ENCODE measurements around the gene DQX1.
A peak's percentile ranks its signal among the peaks of the same experiment; 100 is the strongest.
"Not testable (repeated sequence)": the region's sequence is repeated elsewhere in the genome, so short reads cannot be mapped to it uniquely, and the experiment has no call there.

The DQX1 gene

GRCh38 chr2:74497777-74498499 lies 28.1 kb downstream of the DQX1 start:
- no peak for DNase-seq

GRCh38 chr2:74496997-74497776 lies 28.8 kb downstream of the DQX1 start:
- no peak for DNase-seq

- DNase-seq, result no peak
Observed at GRCh38 chr2:74495440-74495839, 30.6 kb downstream of the DQX1 start.

GRCh38 chr2:74493546-74493945 lies 32.5 kb downstream of the DQX1 start:
- no peak for DNase-seq

DNA sequence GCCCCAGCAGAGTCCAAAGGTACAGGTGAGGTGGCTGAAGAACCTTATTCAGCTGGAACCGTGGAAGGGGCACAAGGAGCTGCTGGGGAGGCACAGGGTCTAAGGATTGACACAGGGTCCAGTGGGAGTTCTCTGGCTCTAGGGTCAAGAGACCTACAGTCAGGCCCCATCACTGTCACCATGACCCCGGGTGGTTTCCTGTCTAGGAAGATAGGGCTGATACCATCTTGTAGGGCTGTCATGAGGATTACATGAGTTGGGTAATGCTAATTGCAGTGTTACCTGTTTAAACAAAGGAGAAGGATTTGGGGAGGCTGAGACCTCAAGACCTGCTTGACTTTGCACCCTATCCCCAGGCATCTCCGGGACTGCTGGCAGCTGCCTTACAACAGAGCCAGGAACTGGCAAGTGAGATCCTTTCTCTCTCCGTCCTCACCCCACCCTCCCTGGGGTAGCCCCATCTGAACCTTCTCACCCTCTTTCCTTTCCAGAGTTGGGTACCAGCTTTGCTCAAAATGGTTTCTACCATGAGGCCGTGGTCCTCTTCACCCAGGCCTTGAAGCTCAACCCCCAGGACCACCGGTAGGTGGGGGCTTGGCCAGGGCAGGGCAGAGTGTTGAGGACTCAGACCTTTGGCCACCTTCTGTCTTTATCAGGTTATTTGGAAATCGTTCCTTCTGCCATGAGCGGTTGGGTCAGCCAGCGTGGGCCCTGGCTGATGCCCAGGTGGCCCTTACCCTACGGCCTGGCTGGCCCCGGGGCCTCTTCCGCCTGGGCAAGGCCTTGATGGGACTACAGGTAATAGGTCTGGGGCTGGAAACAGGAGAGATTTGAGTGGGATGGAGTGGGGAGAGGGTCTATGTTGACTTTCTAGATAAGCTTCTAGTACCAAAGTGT lies 34.1 kb downstream of the DQX1 start:
- DNase-seq, result no peak

GRCh38 chr2:74489906-74490305 lies 36.1 kb downstream of the DQX1 start:
- DNase-seq, result no peak

- DNase-seq, result no peak
Observed at GRCh38 chr2:74488643-74489481, 37.2 kb downstream of the DQX1 start.

GRCh38 chr2:74486141-74486540 lies 39.9 kb downstream of the DQX1 start:
- no peak for DNase-seq

DNA sequence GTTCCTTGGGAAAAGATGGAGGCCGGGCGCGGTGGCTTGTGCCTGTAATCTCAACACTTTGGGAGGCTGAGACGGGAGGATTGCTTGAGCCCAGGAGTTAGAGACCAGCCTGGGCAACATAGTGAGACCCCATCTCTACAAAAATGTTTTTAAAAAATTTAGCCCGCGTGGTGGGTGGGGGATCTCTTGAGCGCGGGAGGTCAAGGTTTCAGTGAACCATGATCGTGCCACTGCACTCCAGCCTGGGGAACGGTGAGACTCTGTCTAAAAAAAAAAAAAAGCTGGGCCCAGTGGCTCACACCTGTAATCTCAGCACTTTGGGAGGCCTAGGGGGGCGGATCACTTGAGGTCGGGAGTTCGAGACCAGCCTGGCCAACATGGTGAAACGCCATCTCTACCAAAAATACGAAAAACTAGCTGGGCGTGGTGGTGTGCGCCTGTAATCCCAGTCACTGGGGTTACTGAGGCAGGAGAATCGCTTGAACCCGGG lies 42.3 kb downstream of the DQX1 start:
- not testable (repeated sequence) for DNase-seq

- peak; percentile 81 to 100 (median 95) for DNase-seq
Observed at GRCh38 chr2:74482801-74483674, 43.0 kb downstream of the DQX1 start, which contains the start of the genes CCDC142 and TTC31. TSS of gene CCDC142 (minus strand) at chr2:74482998. CDS start at chr2:74482837, 161 bp downstream. TSS of gene TTC31 (plus strand) at chr2:74483081. CDS start at chr2:74483096, 15 bp downstream.

DNA sequence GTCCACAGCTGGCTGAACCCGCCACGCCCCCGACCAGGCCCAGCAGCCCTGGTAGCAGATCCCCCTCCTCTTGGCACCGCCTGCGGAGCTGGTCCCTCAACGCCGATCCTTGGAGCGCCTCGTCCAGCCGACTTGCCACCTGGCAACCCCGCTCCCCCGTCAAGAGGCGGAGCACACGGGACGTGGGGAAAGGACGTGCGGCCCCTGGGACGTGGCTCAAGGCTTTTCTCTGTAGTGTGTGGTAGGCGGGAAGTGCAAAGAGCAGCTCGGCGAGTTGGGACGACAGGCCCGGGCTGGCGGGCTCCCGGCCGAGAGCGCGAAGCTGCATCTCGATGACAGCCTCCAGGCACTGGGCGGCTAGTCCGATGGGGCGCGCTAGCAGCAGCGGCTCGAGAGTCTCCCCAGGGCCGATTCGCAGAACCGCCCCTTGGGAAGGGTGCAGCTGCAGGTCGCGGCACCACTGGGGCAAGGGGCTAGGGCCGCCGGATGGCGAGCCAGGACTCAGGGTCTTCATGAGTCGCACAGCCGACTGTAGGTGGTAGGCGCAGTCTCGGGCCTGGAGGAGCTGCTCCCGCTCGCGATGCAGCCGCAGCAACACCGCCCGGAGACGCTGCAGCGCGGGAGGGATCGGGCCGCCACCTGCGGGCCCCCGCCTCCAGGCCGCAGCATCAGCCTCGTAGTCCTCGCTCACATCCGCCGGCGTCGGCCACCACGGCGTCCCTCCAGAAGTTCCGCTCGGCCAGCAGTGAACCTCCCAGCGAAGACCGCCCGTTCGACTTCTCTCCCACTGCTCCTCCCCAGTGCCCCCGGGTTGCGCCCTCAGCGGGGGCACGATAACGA lies 43.9 kb downstream of the DQX1 start:
- peak in 8 of 56 donors; percentile 45 to 83 (median 50) for DNase-seq

- no peak for DNase-seq
Observed at GRCh38 chr2:74481431-74481830, 44.6 kb downstream of the DQX1 start.

- no peak for DNase-seq
Observed at GRCh38 chr2:74474899-74475298, 51.1 kb downstream of the DQX1 start.

DNA sequence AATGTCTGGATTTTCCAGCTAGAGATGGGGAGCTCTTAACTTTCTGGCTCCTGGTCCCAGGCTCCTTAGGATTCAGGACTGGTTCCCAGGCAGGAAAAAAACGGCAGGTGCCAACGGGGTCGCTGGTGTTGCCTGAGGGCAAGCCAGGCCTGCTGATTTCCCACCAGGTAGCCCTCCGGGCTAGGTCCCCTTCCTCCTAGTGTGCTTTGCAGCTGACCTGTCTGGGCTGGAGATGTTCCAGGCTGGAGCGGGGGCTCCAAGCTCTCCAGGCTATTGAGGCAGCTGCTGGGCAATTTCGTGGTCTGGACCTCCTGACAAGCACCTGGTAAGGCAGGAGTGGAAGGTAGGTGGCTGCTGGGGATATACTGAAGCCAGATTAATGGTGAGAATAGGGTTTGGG lies 51.5 kb downstream of the DQX1 start:
- no peak for DNase-seq

DNA sequence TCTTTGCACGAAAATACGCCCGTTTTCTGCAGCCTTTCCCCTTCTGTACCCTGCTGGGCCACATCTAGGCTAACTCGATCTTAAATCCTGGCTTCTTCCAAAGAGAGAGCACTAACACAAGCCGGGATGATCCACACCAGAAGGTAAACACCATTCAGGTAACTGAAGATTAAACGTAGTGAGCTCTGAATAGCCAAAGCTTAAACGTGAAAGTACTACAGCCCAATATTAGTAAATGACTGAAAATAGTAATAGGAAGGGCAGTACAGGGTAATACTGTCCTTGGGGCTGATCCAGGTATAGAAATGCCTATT lies 53.1 kb downstream of the DQX1 start:
- DNase-seq, result no peak

- DNase-seq, result peak; percentile 29 to 96 (median 90)
Observed at GRCh38 chr2:74472086-74472944, 53.7 kb downstream of the DQX1 start, which contains the start of gene MRPL53. TSS of gene MRPL53 (minus strand) at chr2:74472680. CDS start at chr2:74472660, 20 bp downstream.

- DNase-seq, result no peak
Observed at GRCh38 chr2:74471332-74472065, 54.5 kb downstream of the DQX1 start.
